ENCODE results near the gene GIPC2.

- TF ChIP-seq CTCF (IDR thresholded peaks at IDR 0.05) (no peak), POLR2AphosphoS5 (IDR thresholded peaks at IDR 0.05) (no peak), EP300 (IDR thresholded peaks at IDR 0.05) (no peak), POLR2A (IDR thresholded peaks at IDR 0.05) (no peak)
These were observed 9.3 kb upstream of the GIPC2 start for GRCh38 chr1:78036450-78036849.
